ENCODE results near the gene CCND1.

CCND1 gene

DNA sequence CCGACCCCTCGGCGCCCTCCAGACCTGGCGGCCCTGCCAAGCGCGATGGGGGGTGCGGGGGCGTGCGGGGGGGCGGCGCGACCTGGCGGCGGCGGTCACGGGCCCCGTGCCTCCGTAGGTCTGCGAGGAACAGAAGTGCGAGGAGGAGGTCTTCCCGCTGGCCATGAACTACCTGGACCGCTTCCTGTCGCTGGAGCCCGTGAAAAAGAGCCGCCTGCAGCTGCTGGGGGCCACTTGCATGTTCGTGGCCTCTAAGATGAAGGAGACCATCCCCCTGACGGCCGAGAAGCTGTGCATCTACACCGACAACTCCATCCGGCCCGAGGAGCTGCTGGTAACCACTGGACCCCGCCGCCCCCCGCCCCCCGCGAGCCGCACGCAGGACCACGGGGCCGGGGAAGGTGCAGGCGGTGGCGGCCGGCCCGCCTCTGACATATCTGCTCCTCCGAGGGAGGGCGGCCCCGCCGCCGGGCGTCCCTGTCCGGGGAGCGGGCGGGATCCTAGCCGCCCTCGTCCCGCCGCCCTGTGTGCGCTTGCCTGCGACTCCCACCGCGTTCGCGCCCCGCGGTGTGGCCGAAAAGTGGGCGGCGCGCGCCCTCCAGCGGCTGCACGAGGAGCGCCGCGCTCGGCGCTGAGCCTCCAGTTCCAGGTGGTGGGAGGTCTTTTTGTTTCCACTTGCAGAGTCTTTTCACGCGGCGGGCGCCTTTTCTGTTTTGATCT lies 2.1 kb downstream of the CCND1 start:
- TF ChIP-seq, protein P1, sequence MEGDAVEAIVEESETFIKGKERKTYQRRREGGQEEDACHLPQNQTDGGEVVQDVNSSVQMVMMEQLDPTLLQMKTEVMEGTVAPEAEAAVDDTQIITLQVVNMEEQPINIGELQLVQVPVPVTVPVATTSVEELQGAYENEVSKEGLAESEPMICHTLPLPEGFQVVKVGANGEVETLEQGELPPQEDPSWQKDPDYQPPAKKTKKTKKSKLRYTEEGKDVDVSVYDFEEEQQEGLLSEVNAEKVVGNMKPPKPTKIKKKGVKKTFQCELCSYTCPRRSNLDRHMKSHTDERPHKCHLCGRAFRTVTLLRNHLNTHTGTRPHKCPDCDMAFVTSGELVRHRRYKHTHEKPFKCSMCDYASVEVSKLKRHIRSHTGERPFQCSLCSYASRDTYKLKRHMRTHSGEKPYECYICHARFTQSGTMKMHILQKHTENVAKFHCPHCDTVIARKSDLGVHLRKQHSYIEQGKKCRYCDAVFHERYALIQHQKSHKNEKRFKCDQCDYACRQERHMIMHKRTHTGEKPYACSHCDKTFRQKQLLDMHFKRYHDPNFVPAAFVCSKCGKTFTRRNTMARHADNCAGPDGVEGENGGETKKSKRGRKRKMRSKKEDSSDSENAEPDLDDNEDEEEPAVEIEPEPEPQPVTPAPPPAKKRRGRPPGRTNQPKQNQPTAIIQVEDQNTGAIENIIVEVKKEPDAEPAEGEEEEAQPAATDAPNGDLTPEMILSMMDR (IDR thresholded peaks at IDR 0.05), result peak; percentile 96 to 97
- DNase-seq, result peak; percentile 72 to 89
- intact Hi-C loops (cut with DNase I; ENCODE audit: low total_unique reads), result loop anchor here (1.0 to 10.0 kb wide), 4 partner anchors 346 to 838 kb away; partner anchors contain the start of gene CPT1A
- Histone ChIP-seq H3K4me3 (peak overlapping the region; percentile 72 to 91), H3K27me3 (no peaks in the 10 kb centered on the region), H3K4me1 (peaks cover 7 to 60% (median 43%) of the 10 kb centered on the region in 4 donors), H3K9me3 (no peaks in the 10 kb centered on the region), H3K36me3 (peaks cover 0 to 29% (median 13%) of the 10 kb centered on the region in 3 donors), H3K27ac (peak overlapping the region; percentile 96)

- peak overlapping the region; percentile 96 for H3K27ac ChIP-seq
- peaks cover 4 to 56% (median 38%) of the 10 kb centered on the region in 4 donors for H3K4me1 ChIP-seq
- intact Hi-C loops (cut with DNase I; ENCODE audit: low total_unique reads), result loop anchor here (1.0 to 10.0 kb wide), 4 partner anchors 346 to 839 kb away; partner anchors contain the start of gene CPT1A
- no peaks in the 10 kb centered on the region for H3K9me3 ChIP-seq
- TF ChIP-seq, protein P1 (IDR thresholded peaks at IDR 0.05), result no peak
- H3K36me3 ChIP-seq, result peaks cover 0 to 35% (median 19%) of the 10 kb centered on the region in 3 donors
- H3K27me3 ChIP-seq, result no peaks in the 10 kb centered on the region
- no peak for DNase-seq
- peak overlapping the region; percentile 72 to 91 for H3K4me3 ChIP-seq
Measured at GRCh38 chr11:69643646-69644045, 2.7 kb downstream of the CCND1 start.

DNA sequence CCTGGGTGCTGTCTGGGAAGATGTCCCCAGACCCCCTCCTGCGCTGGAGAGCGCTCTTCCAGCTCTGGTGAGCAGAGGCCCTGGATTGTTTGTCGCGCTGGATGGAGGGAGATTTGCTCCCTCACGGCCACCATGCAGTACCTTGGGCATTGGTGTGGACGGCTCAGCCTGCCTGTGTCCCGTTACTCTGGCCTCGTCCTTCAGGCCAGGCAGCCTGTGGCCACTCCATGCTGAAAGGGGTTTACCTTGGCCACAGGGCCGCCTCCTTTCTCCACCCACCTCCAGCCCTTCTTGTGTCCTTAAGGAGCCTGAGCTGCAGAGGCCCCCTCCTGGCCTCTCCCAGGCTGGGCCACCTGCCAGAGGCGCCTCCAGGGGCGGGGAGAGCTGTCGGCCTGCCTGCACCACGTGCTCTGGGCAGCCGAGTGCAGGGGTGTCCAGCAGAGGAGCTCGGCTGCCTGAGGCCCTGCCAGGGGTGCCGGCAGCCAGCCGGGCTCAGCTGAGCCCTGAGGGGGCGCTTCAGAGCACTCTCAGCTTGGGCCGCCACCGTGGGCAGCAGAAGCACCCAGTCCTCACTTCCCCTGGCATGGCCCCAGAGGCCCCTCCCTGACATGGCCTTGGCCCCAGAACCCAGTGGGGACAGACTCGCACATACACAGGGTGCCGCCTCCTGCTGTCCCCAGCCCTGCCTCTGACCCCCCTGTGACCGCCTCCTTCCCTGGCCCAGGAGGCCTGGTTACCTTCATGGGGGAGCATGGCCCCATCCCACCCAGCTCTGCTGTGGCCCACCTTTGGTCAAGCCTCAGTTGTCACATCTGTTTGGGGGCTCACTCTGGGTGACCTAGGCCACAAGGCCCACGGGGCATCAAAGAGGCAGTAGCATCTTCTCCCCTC lies 3.4 kb downstream of the CCND1 start:
- no peaks in the 10 kb centered on the region for H3K27me3 ChIP-seq
- H3K27ac ChIP-seq, result peak overlapping the region; percentile 39 to 96
- H3K9me3 ChIP-seq, result no peaks in the 10 kb centered on the region
- peaks cover 4 to 49% (median 35%) of the 10 kb centered on the region in 4 donors for H3K4me1 ChIP-seq
- TF ChIP-seq, protein P1 (IDR thresholded peaks at IDR 0.05), result peak; percentile 33 to 37
- peak; percentile 55 to 94 for DNase-seq
- no peak overlapping the region for H3K4me3 ChIP-seq
- intact Hi-C loops (cut with DNase I; ENCODE audit: low total_unique reads), result loop anchor here (5.0 to 10.0 kb wide), 3 partner anchors 347 to 840 kb away; partner anchors contain the start of gene CPT1A
- peaks cover 0 to 41% (median 26%) of the 10 kb centered on the region in 3 donors for H3K36me3 ChIP-seq

- intact Hi-C loops (cut with DNase I; ENCODE audit: low total_unique reads), result loop anchor here (5.0 to 10.0 kb wide), 3 partner anchors 348 to 840 kb away; partner anchors contain the start of gene CPT1A
- Histone ChIP-seq H3K9me3 (no peaks in the 10 kb centered on the region), H3K27ac (peak overlapping the region; percentile 39 to 96), H3K36me3 (peaks cover 4 to 49% (median 32%) of the 10 kb centered on the region in 3 donors), H3K27me3 (no peaks in the 10 kb centered on the region), H3K4me3 (no peak overlapping the region), H3K4me1 (peaks cover 4 to 47% (median 27%) of the 10 kb centered on the region in 4 donors)
- no peak for DNase-seq
- TF ChIP-seq, protein P1 (IDR thresholded peaks at IDR 0.05), result no peak
Measured at GRCh38 chr11:69644962-69645675, 4.2 kb downstream of the CCND1 start.
